SW 1271 (cell line): ENCODE data around the gene ZC3HAV1.
A peak's percentile ranks its signal among the peaks of the same experiment; 100 is the strongest.
"Not testable (repeated sequence)": the region's sequence is repeated elsewhere in the genome, so short reads cannot be mapped to it uniquely, and the experiment has no call there.

Experiments used
- DNase-seq, 2 experiments: peaks; one replicate each; lab custom pipeline; 2025; lab: John Stamatoyannopoulos, UW

ZC3HAV1 gene

DNA sequence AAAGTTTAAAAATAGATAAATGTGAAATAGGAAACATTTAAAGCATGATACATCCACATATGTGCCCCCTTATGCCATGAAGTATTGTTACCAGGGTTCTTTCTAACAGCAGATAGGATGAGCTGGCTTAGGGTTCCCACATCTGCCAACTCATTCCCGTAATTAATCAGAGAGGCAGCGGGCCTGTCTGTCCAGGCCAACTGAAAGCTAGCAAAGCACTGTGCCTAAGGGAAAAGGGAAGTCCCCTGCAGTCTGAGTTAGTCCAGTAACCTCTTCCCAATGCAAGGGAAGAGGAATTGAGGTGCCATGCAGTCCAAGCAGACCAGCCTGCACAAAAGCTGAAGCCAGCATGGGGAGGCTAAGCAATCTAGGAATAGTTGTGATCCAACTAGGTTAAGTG is 55.4 kb downstream of the ZC3HAV1 start:
- DNase-seq, result no peak

DNA sequence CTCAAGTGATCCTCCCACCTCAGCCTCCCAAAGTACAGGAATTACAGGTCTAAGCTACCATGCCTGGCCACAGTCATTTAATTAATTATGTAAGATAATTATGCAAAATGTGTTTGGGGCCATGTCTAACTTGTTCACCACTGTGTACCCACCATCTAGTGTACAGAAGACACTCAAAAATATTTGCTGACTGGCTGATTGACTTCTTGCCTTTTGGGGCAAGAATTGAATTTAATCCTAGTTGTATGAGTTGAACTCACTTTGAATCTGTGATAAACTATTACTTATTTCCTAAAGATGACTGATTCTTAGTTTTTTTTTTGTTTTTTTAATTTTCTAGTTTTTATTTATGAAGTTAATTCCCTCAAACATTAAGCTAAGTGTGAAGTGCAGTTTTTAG is 57.9 kb downstream of the ZC3HAV1 start:
- DNase-seq, result no peak

DNA sequence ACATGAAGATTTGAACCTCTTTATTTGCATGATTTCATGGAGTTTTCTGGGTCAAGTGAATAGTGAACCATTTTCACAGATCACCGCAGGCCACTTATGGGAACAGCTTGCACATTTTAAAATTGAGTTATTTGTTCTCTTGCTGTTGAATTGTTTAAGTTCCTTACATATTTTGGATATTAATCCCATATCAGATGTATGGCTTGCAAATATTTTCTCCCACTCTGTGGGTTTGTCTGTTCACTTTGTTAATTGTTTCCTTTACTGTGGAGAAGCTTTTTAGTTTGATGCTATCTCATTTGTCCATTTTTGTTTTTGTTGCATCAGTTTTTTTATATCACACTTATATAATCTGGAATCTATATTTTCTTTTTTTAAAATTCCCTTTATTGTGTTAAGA is 59.6 kb downstream of the ZC3HAV1 start:
- no peak for DNase-seq

DNA sequence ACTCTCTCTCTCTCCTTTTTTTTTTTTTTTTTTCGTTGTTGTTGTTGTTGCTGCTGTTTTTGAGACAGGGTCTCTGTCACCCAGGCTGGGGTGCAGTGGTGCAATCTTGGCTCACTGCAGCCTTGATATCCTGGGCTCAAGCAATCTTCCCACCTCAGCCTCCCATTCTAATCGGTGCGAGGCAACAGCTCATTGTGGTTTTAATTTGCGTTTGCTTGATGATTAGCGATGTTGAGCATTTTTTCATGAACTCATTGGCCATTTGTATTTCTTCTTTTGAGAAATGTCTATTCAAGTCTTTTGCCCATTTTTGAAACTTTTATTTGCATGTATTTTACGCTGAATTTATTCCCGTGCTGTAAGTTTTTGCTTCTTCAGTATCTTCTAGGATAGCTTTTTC is 60.4 kb downstream of the ZC3HAV1 start:
- no peak for DNase-seq

DNA sequence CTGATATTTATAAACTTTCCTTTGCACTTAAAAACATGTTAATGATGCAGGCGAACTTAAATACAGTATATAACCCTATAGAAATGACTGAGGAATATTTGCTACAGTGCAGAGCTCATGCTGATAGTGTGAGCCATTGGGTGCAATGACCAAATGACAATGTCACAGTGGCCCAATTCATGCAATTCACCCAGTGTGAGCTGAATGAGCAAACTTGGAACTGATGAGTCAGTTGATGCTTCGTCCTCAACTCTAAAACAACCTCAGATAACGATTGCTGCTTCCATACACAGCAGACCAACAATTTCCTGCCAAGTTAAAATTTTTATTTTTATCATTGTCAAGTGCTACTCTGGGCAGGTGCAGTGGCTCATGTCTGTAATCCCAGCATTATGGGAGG is 61.5 kb downstream of the ZC3HAV1 start:
- no peak for DNase-seq

DNA sequence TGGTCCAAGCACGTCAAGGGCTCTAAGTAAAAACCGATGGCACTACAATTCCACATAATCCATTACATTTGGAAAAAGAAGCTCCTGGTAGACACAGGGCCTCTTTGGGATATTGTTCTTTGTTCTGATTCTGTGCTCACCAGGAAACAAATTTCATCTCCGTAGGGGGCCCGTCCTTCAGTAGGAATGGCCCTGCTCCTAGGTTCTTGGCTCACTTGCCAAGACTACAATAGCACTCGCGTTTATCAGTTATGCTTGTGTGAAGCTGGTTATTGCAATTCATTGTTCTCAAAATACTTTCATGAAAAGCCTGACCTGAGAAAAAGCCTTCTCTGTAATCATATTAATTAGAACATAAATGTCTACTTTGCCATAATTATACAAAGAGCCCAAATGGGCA is 63.4 kb downstream of the ZC3HAV1 start:
- no peak for DNase-seq

DNA sequence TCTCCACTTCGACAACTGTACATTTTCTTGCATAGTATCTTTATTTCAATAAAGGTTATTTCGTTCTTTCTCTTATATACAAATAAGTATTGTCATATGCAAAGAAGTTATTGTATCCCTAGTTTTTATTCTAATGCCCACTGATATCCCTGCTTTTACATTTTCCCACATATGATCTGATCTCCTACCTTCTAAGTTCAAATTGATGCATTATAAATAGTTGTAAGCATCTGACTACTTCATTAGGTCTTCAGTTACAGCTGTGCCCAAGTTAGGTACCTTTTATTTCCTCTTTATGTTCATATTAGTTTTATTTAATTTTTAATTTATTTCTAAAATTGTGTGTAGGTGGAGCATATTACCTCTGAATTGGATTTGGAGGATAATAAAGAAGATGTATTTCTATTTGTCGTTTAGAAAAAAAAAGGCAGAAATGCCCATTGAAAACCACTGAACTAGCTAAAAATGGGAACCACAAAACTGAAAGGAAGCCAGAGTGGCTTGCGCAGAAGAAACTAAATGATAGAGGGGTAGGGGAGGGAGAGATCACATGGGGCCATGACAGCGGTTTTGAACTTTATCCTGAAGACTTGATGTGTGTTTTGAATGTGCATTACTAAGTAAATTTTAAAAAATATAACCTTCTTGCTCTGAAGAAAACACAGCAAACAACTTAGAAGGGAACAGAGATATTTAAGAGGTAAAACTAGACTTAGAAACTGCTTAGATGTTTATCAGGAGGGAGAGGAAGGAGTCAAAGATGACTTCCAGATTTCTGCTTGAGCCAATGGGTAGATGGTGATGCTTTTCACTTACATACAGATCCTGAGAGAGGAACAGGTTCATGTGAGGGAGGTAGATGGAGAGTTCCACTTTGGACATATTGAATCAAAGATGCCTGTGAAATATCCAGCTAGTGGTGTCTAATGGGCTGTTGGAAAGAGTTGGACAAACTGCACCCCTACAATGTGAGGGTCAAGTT is 64.4 kb downstream of the ZC3HAV1 start:
- DNase-seq, result no peak

DNA sequence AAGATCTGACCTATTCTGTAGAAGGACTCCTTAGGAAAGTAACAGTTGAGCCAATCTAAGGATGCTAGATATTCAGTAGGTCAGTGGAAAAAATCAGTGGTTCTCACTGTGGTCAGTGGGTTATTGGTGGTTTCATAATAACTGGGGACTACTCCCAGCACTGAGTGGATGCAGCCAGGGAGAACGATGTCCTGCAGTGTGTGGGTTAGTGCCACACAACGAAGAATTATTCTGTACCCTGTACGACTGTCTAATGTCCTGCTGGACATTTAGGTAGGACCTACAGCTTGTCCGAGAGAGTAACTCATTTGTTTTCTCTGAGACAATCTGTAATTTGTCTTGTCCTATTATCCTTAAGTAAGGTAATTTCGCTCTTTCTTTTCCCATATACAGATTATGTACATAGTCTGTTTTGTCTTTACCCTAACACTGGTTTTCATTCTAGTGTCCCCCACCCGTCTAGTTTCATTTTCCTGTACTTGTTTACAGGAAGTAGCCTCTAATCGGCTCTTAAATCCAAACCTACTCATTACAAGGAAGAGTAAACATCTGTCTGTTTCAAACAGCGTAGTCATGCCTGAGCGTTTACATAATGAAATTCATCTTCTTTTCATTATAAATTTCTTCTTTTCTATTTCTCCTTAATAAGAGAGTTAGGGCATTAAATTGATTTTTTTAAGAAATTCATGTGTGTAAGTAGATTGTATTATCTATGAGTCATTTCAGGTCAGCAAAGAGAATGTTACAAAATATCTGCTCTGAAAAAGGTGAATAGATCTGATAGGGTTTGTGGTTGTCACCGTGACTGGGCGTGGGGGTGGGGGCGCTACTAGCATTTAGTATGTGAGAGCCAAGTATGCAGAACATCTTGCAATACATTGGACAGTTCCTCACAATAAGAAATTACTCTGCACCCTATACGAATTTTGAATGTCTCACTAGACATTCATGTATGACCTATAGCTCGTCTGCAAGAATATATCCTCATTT is 65.4 kb downstream of the ZC3HAV1 start:
- no peak for DNase-seq

DNA sequence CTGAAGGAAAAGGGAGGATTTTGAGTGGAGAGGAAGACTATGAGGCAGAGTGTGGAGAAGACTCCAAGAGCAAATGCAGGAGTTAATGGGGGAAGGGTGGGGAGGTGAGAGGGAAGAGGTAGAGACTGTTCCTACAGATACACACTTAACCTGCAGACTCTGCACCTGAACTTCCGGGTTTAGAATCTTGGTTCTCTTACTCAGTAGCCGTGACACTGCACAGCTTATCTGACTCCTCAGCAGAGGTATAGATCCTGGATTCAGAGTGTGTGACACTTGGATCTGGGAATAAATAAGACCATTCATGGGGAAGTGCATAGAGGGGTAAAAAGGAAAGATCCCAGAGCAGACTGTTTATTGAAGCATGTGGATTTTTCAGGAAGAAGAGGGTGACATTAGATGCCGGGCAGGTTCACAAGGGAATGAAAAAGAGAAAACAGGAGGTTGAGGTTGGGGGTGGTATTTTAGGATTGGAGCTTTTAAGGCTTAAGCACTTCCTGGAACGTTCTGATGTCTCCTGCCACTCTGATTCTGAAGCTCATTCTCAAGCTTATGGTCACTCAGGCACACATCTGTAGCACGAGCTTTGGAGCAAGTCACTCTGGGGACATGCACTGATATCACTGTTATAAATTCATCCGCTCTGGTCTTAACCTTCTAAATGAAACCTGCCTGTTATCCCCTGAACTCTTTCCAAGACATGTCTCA is 68.0 kb downstream of the ZC3HAV1 start:
- DNase-seq, result no peak

DNA sequence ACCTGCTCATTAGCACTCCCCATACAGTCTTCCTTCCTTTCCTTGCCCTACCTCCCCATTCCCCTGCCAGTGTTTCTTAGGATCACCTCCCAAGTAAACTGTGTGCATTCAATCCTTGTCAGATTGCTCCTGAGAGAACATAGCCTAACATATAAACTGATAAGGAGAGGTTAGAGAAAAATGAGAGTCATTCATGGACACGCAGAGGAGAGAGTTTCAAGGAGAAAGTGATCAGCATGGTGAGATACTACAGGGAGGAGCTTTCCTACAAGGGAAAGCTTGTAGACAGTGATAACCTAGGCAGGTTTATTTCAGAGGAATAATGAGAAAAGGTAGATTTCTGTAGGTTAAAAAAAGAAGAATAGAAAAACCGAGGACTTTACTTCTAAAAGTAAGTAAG is 70.8 kb downstream of the ZC3HAV1 start:
- DNase-seq, result no peak

DNA sequence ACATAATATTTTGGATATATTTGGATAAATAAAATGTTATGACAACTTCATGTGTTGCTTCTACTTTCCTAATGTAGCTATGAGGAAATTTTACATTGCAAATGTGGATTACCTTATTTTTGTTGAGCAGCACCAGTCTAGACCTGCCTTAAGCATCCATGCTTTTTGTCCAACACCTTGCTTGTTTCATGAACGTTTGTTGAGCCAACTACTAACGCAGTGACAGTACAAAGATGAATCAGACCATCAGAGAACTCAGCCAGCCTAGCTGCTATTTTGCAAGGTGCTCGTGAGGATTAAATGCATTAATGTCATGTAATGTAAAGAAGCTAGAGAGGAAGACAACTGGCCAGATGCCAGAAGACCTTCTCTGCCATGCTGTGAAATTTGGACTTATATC is 72.6 kb downstream of the ZC3HAV1 start:
- DNase-seq, result no peak

DNA sequence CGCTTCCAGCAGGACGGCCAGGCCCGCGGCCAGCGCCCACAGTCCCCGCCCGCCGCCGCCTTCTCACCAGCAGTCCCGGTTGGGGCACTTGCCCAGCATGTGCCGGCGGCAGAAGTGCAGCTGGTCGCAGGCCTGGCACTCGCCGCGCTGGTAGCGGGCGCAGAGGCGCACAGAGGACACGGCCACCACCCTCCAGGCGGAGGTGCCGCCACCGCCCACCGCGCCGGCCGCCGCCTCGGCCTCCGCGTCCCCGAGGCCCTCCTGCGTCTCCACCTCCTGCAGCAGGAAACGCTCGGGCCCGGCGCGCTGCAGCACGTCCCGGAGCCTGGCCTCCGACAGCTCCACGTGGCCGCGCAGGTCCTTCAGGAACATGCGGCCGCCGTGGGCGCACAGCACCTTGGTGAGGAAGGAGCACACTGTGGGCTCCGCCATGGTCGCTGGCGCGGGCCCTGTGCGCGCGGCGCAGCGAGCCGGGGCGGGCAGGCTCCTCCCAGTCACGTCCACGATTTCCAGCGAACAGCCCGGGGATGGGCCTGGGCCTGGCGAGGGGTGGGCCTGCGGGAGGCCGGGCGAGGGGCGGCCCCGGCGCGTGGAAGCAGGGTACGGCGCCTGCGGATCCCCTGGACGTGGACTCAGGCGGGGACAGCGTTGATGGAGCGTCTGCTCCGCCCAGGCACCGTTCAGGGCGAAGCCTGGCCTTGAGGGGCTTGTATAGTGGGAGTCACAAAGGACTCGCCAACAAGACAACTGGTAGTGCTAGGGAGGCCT is 73.8 kb downstream of the ZC3HAV1 start, which contains the start of gene ZC3HAV1L:
ZC3HAV1L (minus strand) TSS at position 457 of the 768 bp plus-strand sequence; CDS start at position 432, 25 bp downstream.
- DNase-seq, result peak in 1 of 2 experiments; percentile 73

DNA sequence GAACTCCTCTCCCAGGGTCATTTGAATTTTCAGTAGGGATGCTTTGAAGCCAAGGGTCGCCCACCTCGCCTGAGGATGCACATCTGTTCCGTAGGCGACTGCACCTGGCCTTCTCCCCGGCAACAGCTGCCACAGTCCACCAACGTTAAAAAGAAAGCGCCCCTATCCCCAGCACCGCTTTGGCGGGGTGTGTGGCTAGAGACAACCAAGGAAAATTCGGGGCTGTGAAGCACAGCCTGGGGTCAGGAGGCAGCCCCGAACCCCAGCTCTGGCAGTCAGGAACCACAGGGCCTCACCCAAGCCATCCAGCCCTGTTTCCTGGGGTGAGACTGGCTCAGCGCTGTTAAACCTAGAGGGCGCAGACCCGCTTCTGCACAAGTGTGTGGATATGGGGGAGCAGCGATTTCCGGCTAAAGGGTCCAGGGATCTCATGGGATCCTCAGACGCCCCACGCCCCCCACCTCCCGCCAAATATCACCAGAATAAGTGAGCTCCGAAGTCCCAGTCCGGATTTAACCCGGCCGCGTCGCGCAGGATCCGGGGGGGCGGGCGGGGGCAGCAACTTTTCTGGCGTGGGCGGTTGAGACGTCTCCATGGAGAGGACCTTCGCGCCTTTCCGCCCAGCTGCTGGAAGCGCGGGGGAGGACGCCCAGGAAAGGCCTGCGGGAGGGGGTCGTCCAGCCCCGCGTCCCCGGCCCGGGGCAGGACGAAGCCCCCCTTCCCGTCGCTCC is 74.5 kb downstream of the ZC3HAV1 start:
- peak; percentile 6 to 31 for DNase-seq

DNA sequence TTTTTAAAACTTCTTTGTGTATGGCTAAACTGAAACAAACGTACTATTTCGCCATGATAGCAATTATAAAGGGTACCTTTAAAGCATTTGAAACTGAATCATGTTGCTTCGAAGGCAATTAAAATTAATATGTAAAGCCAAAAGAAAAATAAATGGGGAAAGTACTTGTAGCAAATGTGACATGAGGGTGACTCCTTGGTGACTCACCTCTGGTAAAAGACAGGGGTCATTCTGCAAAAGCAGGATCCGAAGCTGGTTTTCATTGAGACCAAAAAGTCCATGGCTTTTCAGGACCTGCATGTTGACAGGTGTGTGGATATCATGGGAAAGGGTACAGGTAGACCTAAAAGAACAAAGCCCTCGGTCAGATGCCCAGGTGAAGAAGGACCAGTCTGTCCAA is 75.2 kb downstream of the ZC3HAV1 start:
- no peak for DNase-seq

DNA sequence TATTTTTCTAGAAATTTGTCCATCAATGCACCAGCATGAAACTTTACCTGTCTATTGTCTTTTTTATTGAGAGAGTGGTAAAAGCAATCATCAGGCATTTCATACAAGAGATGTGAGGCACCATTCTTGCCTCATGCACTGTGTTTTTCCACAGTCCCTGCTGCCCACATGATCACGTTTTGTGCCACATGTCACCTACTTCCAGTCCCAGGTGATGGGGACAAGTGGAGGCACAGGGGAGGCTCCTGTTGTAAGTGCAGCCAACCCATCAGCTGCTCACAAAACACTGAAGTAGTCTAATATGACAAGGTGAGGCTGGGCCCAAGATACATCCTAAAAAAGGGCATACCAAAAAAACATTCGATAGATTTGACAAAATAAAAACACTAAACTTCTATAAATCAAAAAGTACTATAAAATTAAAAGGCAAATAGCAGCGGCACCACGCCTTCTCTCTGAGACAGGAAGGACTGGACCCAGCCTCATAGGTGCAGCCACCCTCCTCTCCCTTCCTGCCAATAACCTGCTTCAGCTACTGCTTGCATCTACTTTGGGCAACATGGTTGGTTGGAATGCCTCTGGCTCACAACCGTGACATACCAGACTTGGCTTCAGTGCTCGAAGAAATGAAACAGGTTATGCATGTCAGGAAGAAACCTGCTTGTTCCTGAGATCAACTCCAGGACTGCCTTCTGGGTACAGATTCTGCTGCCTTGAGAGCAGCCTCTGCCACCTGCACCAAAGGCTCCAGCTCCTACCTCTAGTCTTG is 76.0 kb downstream of the ZC3HAV1 start:
- no peak for DNase-seq

DNA sequence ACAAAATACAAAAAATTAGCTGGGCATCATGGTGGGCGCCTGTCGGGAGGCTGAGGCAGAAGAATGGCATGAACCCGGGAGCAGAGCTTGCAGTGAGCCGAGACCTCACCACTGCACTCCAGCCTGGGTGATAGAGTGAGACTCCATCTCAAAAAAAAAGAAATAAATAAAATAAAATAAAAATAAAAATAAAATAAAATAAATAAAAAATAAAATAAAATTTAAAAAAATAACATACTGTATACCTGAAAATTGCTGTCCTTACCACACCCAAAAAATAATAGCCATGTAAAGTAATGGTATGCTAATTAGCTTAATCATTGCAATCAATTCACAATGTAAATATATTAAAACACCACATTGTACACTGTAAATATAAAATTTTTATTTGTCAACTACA is 77.0 kb downstream of the ZC3HAV1 start:
- no peak for DNase-seq

DNA sequence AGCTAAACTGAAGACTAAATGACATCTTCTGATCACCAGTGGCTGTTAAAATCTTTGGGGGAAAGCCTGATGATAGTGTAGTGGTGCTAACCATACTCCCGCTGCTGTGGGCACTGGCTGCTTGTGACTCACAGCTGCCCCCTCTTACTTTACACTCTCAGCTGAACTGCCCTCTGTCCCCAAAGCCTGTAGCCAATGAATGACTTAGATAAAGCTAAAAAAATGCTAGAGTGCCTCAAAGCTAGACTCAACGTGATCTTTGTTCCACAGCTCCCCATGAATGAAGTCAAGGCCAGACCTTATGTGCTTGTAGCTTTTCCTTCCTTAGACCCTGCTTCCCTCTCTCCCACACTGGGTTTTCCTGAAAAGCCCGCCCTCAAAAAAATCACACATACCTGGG is 80.2 kb downstream of the ZC3HAV1 start:
- DNase-seq, result no peak

DNA sequence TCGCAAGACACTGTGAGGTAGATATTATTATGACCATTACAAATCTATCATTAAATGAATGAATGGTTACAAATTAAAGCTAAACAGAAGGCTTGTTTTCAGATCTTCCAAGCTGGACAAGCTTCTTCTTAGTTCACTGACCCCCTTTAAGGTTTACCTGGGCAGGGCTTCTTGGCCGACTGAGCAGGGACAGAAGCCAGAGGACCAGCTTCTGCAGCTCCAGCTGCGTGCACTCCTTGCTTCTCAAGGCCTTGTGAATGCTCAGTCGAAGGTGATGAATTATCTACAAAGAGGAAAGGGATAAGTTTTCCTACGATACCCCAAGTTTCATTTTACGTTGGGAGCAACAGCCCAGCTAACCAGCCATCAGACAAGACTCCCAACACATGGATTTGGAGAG is 83.0 kb downstream of the ZC3HAV1 start:
- no peak for DNase-seq

DNA sequence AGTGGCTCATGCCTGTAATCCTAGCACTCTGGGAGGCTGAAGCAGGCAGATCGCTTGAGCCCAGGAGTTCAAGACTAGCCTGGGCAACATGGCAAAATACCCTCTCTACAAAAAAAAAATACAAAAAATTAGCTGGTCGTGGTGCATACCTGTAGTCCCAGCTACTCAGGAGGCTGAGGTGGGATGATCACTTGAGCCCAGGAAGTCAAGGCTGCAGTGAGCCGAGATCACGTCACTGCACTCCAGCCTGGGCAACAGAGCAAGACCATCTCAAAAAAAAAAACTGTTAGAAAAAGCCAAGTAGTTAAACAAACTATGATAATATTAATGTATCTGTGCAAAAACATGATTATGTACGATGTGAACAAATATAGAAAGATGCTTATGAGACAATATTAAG is 83.7 kb downstream of the ZC3HAV1 start:
- DNase-seq, result not testable (repeated sequence)

DNA sequence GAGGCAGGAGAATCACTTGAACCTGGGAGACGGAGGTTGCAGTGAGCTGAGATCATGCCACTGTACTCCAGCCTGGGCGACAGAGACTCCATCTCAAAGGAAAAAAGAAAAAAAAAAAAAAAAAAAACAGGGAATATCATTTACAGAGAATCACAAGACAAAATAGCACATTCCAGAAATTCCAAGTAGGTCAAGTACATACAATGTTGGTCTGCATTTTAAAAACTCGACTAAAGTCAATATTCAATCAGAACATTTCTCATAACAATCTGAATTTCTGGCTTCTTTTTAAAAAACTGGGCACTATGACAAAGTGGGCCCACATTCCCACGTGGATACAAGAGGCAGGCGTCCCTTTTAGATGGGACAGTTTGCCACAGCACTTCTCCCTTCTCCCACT is 86.4 kb downstream of the ZC3HAV1 start:
- no peak for DNase-seq
